ENCODE data around the gene ECT2. TPM values are rescaled to one million over a fixed set of nuclear protein-coding genes. Genes with fewer than 3 reads are reported as not detected.

Gene ECT2
- total and polyA plus RNA-seq, 2 of the 8 experiments (the other 6 are each of a cell fraction or from before 2014, with no cell fraction given), result 19.5 to 88.7 TPM

DNA sequence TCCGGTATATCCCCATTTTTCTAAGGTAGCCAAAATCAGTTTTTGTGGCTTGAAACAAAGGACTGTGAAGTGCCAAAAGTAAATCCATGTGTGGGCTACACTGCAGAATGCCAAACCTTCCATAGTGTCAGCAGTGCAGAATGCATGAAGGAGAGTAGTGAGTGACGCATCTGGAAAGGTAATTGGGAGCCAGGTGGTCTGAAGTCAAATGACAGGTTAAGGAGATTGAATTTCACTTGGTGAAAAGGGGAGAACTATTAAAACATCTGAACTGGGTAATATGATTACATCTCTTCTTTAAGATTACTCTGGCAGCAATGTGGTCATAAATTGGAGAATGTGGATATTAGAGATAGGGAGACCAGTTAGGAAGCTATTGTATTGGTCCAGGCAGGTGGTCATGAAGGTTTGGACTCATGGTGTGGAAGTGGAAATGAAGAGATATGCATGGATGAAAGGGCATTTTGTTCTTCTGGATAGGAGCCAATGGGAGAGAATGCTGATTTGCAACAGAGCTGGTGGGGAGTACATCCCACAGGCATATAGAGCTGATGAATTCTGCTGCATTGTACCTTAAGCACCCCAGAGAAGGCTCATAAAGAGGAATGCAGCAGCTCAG, 118.2 kb downstream of the ECT2 start (continued):
- no peak for TF ChIP-seq KDM1A (IDR thresholded peaks at IDR 0.05; ENCODE audit: borderline replicate concordance, low read length)
- no peak for TF ChIP-seq TAF1 (IDR thresholded peaks at IDR 0.05; ENCODE audit: low read depth, low read length)
- no peak for TF ChIP-seq PHF8 (conservative IDR thresholded peaks at IDR 0.05; ENCODE audit: low read depth, low read length)
- no peak for TF ChIP-seq CHD1 (IDR thresholded peaks at IDR 0.05; ENCODE audit: low read depth, low read length)
- TF ChIP-seq, protein P1, sequence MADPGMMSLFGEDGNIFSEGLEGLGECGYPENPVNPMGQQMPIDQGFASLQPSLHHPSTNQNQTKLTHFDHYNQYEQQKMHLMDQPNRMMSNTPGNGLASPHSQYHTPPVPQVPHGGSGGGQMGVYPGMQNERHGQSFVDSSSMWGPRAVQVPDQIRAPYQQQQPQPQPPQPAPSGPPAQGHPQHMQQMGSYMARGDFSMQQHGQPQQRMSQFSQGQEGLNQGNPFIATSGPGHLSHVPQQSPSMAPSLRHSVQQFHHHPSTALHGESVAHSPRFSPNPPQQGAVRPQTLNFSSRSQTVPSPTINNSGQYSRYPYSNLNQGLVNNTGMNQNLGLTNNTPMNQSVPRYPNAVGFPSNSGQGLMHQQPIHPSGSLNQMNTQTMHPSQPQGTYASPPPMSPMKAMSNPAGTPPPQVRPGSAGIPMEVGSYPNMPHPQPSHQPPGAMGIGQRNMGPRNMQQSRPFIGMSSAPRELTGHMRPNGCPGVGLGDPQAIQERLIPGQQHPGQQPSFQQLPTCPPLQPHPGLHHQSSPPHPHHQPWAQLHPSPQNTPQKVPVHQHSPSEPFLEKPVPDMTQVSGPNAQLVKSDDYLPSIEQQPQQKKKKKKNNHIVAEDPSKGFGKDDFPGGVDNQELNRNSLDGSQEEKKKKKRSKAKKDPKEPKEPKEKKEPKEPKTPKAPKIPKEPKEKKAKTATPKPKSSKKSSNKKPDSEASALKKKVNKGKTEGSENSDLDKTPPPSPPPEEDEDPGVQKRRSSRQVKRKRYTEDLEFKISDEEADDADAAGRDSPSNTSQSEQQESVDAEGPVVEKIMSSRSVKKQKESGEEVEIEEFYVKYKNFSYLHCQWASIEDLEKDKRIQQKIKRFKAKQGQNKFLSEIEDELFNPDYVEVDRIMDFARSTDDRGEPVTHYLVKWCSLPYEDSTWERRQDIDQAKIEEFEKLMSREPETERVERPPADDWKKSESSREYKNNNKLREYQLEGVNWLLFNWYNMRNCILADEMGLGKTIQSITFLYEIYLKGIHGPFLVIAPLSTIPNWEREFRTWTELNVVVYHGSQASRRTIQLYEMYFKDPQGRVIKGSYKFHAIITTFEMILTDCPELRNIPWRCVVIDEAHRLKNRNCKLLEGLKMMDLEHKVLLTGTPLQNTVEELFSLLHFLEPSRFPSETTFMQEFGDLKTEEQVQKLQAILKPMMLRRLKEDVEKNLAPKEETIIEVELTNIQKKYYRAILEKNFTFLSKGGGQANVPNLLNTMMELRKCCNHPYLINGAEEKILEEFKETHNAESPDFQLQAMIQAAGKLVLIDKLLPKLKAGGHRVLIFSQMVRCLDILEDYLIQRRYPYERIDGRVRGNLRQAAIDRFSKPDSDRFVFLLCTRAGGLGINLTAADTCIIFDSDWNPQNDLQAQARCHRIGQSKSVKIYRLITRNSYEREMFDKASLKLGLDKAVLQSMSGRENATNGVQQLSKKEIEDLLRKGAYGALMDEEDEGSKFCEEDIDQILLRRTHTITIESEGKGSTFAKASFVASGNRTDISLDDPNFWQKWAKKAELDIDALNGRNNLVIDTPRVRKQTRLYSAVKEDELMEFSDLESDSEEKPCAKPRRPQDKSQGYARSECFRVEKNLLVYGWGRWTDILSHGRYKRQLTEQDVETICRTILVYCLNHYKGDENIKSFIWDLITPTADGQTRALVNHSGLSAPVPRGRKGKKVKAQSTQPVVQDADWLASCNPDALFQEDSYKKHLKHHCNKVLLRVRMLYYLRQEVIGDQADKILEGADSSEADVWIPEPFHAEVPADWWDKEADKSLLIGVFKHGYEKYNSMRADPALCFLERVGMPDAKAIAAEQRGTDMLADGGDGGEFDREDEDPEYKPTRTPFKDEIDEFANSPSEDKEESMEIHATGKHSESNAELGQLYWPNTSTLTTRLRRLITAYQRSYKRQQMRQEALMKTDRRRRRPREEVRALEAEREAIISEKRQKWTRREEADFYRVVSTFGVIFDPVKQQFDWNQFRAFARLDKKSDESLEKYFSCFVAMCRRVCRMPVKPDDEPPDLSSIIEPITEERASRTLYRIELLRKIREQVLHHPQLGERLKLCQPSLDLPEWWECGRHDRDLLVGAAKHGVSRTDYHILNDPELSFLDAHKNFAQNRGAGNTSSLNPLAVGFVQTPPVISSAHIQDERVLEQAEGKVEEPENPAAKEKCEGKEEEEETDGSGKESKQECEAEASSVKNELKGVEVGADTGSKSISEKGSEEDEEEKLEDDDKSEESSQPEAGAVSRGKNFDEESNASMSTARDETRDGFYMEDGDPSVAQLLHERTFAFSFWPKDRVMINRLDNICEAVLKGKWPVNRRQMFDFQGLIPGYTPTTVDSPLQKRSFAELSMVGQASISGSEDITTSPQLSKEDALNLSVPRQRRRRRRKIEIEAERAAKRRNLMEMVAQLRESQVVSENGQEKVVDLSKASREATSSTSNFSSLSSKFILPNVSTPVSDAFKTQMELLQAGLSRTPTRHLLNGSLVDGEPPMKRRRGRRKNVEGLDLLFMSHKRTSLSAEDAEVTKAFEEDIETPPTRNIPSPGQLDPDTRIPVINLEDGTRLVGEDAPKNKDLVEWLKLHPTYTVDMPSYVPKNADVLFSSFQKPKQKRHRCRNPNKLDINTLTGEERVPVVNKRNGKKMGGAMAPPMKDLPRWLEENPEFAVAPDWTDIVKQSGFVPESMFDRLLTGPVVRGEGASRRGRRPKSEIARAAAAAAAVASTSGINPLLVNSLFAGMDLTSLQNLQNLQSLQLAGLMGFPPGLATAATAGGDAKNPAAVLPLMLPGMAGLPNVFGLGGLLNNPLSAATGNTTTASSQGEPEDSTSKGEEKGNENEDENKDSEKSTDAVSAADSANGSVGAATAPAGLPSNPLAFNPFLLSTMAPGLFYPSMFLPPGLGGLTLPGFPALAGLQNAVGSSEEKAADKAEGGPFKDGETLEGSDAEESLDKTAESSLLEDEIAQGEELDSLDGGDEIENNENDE (IDR thresholded peaks at IDR 0.05; ENCODE audit: insufficient replicate concordance, low read length), result no peak
- no peak for TF ChIP-seq SP4 (IDR thresholded peaks at IDR 0.05; ENCODE audit: low read length)
- no peak for TF ChIP-seq SP2 (IDR thresholded peaks at IDR 0.05; ENCODE audit: low read length)
